Thyroid gland (tissue), 4 donors: Measurements from ENCODE around the gene COL13A1. TPM values are rescaled to one million over a fixed set of nuclear protein-coding genes. Genes with fewer than 3 reads are reported as not detected.

Source experiments
- DNase-seq, 2 donors: peaks; one replicate each; pipeline ENCODE4 v3.0.0-alpha.2; 2019
- H3K27ac ChIP-seq, 3 donors: fragments of 200-600 bp; sonication (generic); 1 replicate in 2 of 3; 2 replicates in 1 of 3; pipeline ENCODE4 v1.5.1; 2016 to 2019; ENCODE audit warnings: mild to moderate bottlenecking in 1 of 3, moderate library complexity in 1 of 3
- H3K27me3 ChIP-seq: fragments of 200-600 bp; sonication (generic); one replicate; pipeline ENCODE4 v1.5.1; 2019
- H3K36me3 ChIP-seq, 2 donors: fragments of 200-600 bp; sonication (generic); one replicate each; pipeline ENCODE4 v1.5.1; 2016 to 2019
- H3K4me1 ChIP-seq, 2 donors: fragments of 200-600 bp; sonication (generic); one replicate each; pipeline ENCODE4 v1.5.1; 2017 to 2019
- H3K4me3 ChIP-seq, 3 donors: fragments of 200-600 bp; sonication (generic); replicated peaks in 1 of 3; 1 replicate in 2 of 3; 2 replicates in 1 of 3; pipeline ENCODE4 v1.5.1; 2016; ENCODE audit warnings: mild to moderate bottlenecking in 1 of 3
- H3K9me3 ChIP-seq: fragments of 200-600 bp; sonication (generic); one replicate; pipeline ENCODE4 v1.5.1; 2017
- CTCF ChIP-seq, 6 experiments: fragments of 200-600 bp in 3 of 6; fragments of 450-650 bp in 3 of 6; sonication (generic) in 3 of 6; IDR thresholded peaks; one replicate each; pipeline ENCODE4 v1.5.1; 2016 to 2019; ENCODE audit warnings: antibody characterized with exemption in 6 of 6, mild to moderate bottlenecking in 2 of 6, inconsistent platforms in 1 of 6, moderate library complexity in 1 of 6
- POLR2A ChIP-seq, 2 donors: fragments of 450-650 bp; IDR thresholded peaks; one replicate each; pipeline ENCODE4 v1.6.1; 2017; ENCODE audit warnings: antibody characterized with exemption in 2 of 2, mild to moderate bottlenecking in 2 of 2, moderate library complexity in 1 of 2
- WGBS, 2 donors: methylation state at CpG; one replicate each; pipeline ENCODE4 v1.1.5; 2017; 5-methylcytosine and 5-hydroxymethylcytosine counted together
- intact Hi-C: fragments of 100-400 bp; cut with DNase I; formaldehyde crosslinking; loops from one replicate; pipeline ENCODE4 v1.15.1; 2023
- total RNA-seq, 4 donors: library from RNA; depleted of rRNA; stranded (reverse); fragments of >200 nt; gene quantifications; one replicate each; pipeline ENCODE4 v1.2.3, GENCODE V29; 2016

COL13A1 gene
- total RNA-seq, 4 donors from 2014 or later, result 0.22 to 2.4 (median 0.41) TPM

- TF ChIP-seq CTCF (IDR thresholded peaks at IDR 0.05) (peak in 4 of 6 experiments; percentile 35 to 43 (median 38)), POLR2A (IDR thresholded peaks at IDR 0.05) (no peak)
- 50 to 55% methylated on average over 10 of the region's 10 CpGs for WGBS, 2 donors
- H3K36me3 ChIP-seq, result no peaks in the 10 kb centered on the region
- H3K4me3 ChIP-seq, result no peak overlapping the region
- H3K4me1 ChIP-seq, result peaks cover 59 to 70% of the 10 kb centered on the region in 2 donors
- no peaks in the 10 kb centered on the region for H3K9me3 ChIP-seq
- H3K27me3 ChIP-seq, result no peaks in the 10 kb centered on the region
- DNase-seq, result peak; percentile 80 to 83
- H3K27ac ChIP-seq, result peak overlapping the region; percentile 92 to 99 (median 92)
- intact Hi-C loops, result no loop called here
These were observed 100.2 kb downstream of the COL13A1 start for GRCh38 chr10:69901628-69902505.

- no peaks in the 10 kb centered on the region for H3K9me3 ChIP-seq
- no peaks in the 10 kb centered on the region for H3K36me3 ChIP-seq
- H3K27ac ChIP-seq, result peak overlapping the region; percentile 92 to 99 (median 92)
- H3K27me3 ChIP-seq, result no peaks in the 10 kb centered on the region
- H3K4me3 ChIP-seq, result no peak overlapping the region
- TF ChIP-seq CTCF (IDR thresholded peaks at IDR 0.05) (peak in 1 of 6 experiments; percentile 6), POLR2A (IDR thresholded peaks at IDR 0.05) (no peak)
- peaks cover 59 to 60% of the 10 kb centered on the region in 2 donors for H3K4me1 ChIP-seq
- intact Hi-C loops, result no loop called here
- DNase-seq, result peak; percentile 98 to 99
- WGBS, 2 donors, result 10 to 28% methylated on average over 2 to 4 of the region's 7 CpGs
These were observed 101.3 kb downstream of the COL13A1 start for GRCh38 chr10:69902835-69903535.

- Histone ChIP-seq H3K27me3 (no peaks in the 10 kb centered on the region), H3K4me3 (no peak overlapping the region), H3K9me3 (no peaks in the 10 kb centered on the region), H3K36me3 (no peaks in the 10 kb centered on the region), H3K27ac (peak overlapping the region in 1 of 3 donors; percentile 92), H3K4me1 (peaks cover 45% of the 10 kb centered on the region in 2 donors)
- no peak for DNase-seq
- no peak for TF ChIP-seq POLR2A (IDR thresholded peaks at IDR 0.05)
- 92 to 99% methylated on average over 5 of the region's 5 CpGs for WGBS, 2 donors
- intact Hi-C loops, result no loop called here
These were observed 102.8 kb downstream of the COL13A1 start for GRCh38 chr10:69904533-69904932.

GRCh38 chr10:69906425-69906824 is 104.7 kb downstream of the COL13A1 start:
- Histone ChIP-seq H3K4me3 (no peak overlapping the region), H3K36me3 (no peaks in the 10 kb centered on the region), H3K27ac (no peak overlapping the region), H3K4me1 (peaks cover 32 to 33% of the 10 kb centered on the region in 2 donors), H3K27me3 (no peaks in the 10 kb centered on the region), H3K9me3 (no peaks in the 10 kb centered on the region)
- TF ChIP-seq CTCF (IDR thresholded peaks at IDR 0.05), result no peak
- no peak for TF ChIP-seq POLR2A (IDR thresholded peaks at IDR 0.05)
- WGBS, 2 donors, result 95 to 98% methylated on average over 4 of the region's 4 CpGs
- DNase-seq, result no peak
- intact Hi-C loops, result no loop called here

- Histone ChIP-seq H3K27me3 (no peaks in the 10 kb centered on the region), H3K4me1 (peaks cover 31 to 33% of the 10 kb centered on the region in 2 donors), H3K9me3 (no peaks in the 10 kb centered on the region), H3K4me3 (no peak overlapping the region), H3K36me3 (no peaks in the 10 kb centered on the region), H3K27ac (no peak overlapping the region)
- WGBS, 2 donors, result 95% methylated on average over 4 of the region's 4 CpGs
- intact Hi-C loops, result no loop called here
- no peak for DNase-seq
- TF ChIP-seq POLR2A (IDR thresholded peaks at IDR 0.05), result no peak
- no peak for TF ChIP-seq CTCF (IDR thresholded peaks at IDR 0.05)
These were observed 105.8 kb downstream of the COL13A1 start for GRCh38 chr10:69907517-69907916.
